T-cell (primary cell): ENCODE measurements around the gene LRRTM4. TPM values are rescaled to one million over a fixed set of nuclear protein-coding genes. Genes with fewer than 3 reads are reported as not detected.

Experiments used
- ATAC-seq, 4 experiments: fragments of 200-7000 bp in 3 of 4; fragments of 150-1000 bp in 1 of 4; cut with Tn5 transposase; replicated peaks in 1 of 4; 1 replicate in 3 of 4; 2 replicates in 1 of 4; pipeline ENCODE4 v1.10.0; 2021; ENCODE audit warnings: moderate library complexity in 3 of 4, mild to moderate bottlenecking in 2 of 4, moderate number of reproducible peaks in 1 of 4
- CTCF ChIA-PET, 2 donors: fragments of 300-600 bp; sonication (Branson Sonifier 250); formaldehyde crosslinking; loops; one replicate each; lab custom pipeline; 2022; ENCODE audit warnings: antibody characterized with exemption in 2 of 2; lab: Charles Lee
- POLR2A ChIA-PET, 2 donors: fragments of 300-600 bp; sonication (Branson Sonifier 250); formaldehyde crosslinking; loops; one replicate each; lab custom pipeline; 2022; ENCODE audit warnings: antibody characterized with exemption in 2 of 2; lab: Charles Lee
- DNase-seq, 35 experiments: peaks; one replicate each; pipeline versions ENCODE4 v3.0.0 to v3.0.0-alpha.2; 2013 to 2023
- H3K27ac ChIP-seq: one replicate; pipeline ENCODE4 v1.5.1; 2013; ENCODE audit warnings: low read length
- H3K27me3 ChIP-seq, 2 experiments: replicated peaks in 1 of 2; 1 replicate in 1 of 2; 2 replicates in 1 of 2; pipeline versions ENCODE4 v1.6.1 to v1.7.0; 2013; ENCODE audit warnings: low read length in 1 of 2, mixed read lengths in 1 of 2; ENCODE audit not compliant: control insufficient read depth in 2 of 2, insufficient read depth in 2 of 2; ENCODE audit errors: extremely low read depth in 1 of 2
- H3K36me3 ChIP-seq, 2 donors: 1 replicate in 1 of 2; 2 replicates in 1 of 2; pipeline versions ENCODE4 v1.6.1 to v1.7.0; 2013; ENCODE audit warnings: low read length in 1 of 2; ENCODE audit not compliant: control insufficient read depth in 2 of 2, insufficient read depth in 1 of 2; ENCODE audit errors: extremely low read depth in 1 of 2
- H3K4me1 ChIP-seq, 2 experiments: 1 replicate in 1 of 2; 2 replicates in 1 of 2; pipeline versions ENCODE4 v1.6.1 to v1.7.0; 2013; ENCODE audit warnings: low read length in 2 of 2, mixed read lengths in 1 of 2; ENCODE audit not compliant: insufficient read depth in 2 of 2, control insufficient read depth in 1 of 2; ENCODE audit errors: extremely low read depth in 1 of 2
- H3K4me3 ChIP-seq, 2 donors: 1 replicate in 1 of 2; 2 replicates in 1 of 2; pipeline versions ENCODE4 v1.5.1 to v1.7.0; 2013; ENCODE audit warnings: mild to moderate bottlenecking in 2 of 2, low read length in 1 of 2, moderate library complexity in 1 of 2; ENCODE audit not compliant: control insufficient read depth in 1 of 2; ENCODE audit errors: extremely low read depth in 1 of 2
- H3K9me3 ChIP-seq: 2 replicates; pipeline ENCODE4 v1.7.0; 2013
- H3K27ac Mint-ChIP-seq, 2 donors: one replicate each; pipeline ENCODE4 v1.8.0; 2020 to 2021; ENCODE audit warnings: mild to moderate bottlenecking in 2 of 2, mixed read lengths in 2 of 2
- H3K27me3 Mint-ChIP-seq, 2 donors: one replicate each; pipeline ENCODE4 v1.8.0; 2021 to 2022; ENCODE audit warnings: mixed read lengths in 2 of 2
- H3K36me3 Mint-ChIP-seq: one replicate; pipeline ENCODE4 v1.8.0; 2021; ENCODE audit warnings: mixed read lengths
- H3K4me1 Mint-ChIP-seq, 3 donors: one replicate each; pipeline ENCODE4 v1.8.0; 2020 to 2022; ENCODE audit warnings: mixed read lengths in 3 of 3, mild to moderate bottlenecking in 1 of 3
- H3K4me3 Mint-ChIP-seq, 3 donors: one replicate each; pipeline ENCODE4 v1.8.0; 2020 to 2022; ENCODE audit warnings: mild to moderate bottlenecking in 3 of 3, mixed read lengths in 3 of 3, moderate library complexity in 3 of 3
- H3K9me3 Mint-ChIP-seq, 3 donors: one replicate each; pipeline ENCODE4 v1.8.0; 2020 to 2022; ENCODE audit warnings: mixed read lengths in 3 of 3
- WGBS: methylation state at CpG from one replicate; pipeline ENCODE4 v1.1.5; 2013; ENCODE audit warnings: missing lambda C conversion rate; ENCODE audit not compliant: insufficient coverage; 5-methylcytosine and 5-hydroxymethylcytosine counted together
- total RNA-seq, 35 experiments: library from RNA in 6 of 35; stranded (reverse) in 6 of 35; fragments of 120-200 nt in 1 of 35; gene quantifications; one replicate each; pipeline versions ENCODE4 v1.2.1 to v1.2.4 and lab custom pipeline; 2013 to 2026

LRRTM4 gene
- total RNA-seq, 5 donors from 2014 or later (not counting 1 experiment from before 2014, with no cell fraction given), result not detected

GRCh38 chr2:77372636-77373035 is 149.5 kb downstream of the LRRTM4 start:
- no peak overlapping the region for H3K27ac Mint-ChIP-seq
- H3K27me3 Mint-ChIP-seq, result no peaks in the 10 kb centered on the region
- CTCF ChIA-PET, result no interaction called here
- no peaks in the 10 kb centered on the region for H3K9me3 ChIP-seq
- H3K4me1 ChIP-seq, result no peaks in the 10 kb centered on the region
- POLR2A ChIA-PET, result no interaction called here
- H3K27ac ChIP-seq, result no peak overlapping the region
- no peak for DNase-seq
- no peaks in the 10 kb centered on the region for H3K27me3 ChIP-seq
- no peaks in the 10 kb centered on the region for H3K36me3 Mint-ChIP-seq
- H3K4me1 Mint-ChIP-seq, result no peaks in the 10 kb centered on the region
- no peak overlapping the region for H3K4me3 ChIP-seq
- no peak overlapping the region for H3K4me3 Mint-ChIP-seq
- peaks cover 14 to 21% (median 17%) of the 10 kb centered on the region in 3 donors for H3K9me3 Mint-ChIP-seq
- no peak for ATAC-seq
- no peaks in the 10 kb centered on the region for H3K36me3 ChIP-seq

DNA sequence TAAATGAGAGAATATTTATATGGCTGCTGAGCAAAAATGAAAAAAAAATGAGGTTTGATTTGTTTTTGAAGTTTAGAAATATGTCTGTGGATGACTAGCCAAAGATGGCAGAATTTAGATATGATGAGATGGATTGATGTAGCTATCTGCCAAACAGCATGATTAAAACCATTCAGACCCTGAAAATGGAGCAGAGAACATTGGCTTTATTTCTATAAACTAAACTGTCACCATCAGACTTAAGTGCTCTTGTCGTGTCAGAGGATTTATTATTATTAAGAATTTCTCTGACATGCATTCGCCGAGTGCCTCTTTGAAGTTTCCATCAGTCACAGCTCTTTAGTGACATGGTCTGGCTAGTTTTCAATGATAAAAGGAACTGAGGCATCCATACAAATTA is 151.7 kb downstream of the LRRTM4 start:
- Histone ChIP-seq H3K4me1 (no peaks in the 10 kb centered on the region), H3K9me3 (no peaks in the 10 kb centered on the region), H3K4me3 (no peak overlapping the region), H3K36me3 (no peaks in the 10 kb centered on the region), H3K27ac (no peak overlapping the region), H3K27me3 (no peaks in the 10 kb centered on the region)
- Mint-ChIP-seq H3K36me3 (no peaks in the 10 kb centered on the region), H3K27ac (no peak overlapping the region), H3K9me3 (peaks cover 16 to 18% (median 16%) of the 10 kb centered on the region in 3 donors), H3K4me1 (no peaks in the 10 kb centered on the region), H3K27me3 (no peaks in the 10 kb centered on the region), H3K4me3 (no peak overlapping the region)
- ChIA-PET CTCF (no interaction called here), POLR2A (no interaction called here)
- no peak for ATAC-seq
- no CpG with 5 or more reads among the region's 3 CpGs for WGBS
- DNase-seq, result no peak

DNA sequence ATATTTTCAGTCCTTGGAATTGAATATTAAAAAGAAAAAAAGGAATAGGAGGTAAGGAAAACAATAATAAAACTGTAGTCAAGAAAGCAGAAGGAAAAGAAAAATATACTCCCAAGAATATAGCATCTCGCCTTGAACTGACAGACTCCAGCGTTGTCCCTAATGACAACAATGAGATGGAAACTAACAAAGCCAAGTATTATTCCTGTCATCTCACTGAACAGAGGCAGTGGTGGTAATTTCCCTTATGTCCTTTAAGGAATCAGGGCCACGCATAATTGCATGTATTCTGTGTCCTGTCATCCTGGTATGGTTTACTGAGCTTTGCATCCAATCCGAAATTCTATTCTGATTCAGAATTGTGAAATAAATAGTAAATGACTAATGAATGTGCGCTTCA is 158.9 kb downstream of the LRRTM4 start:
- CTCF ChIA-PET, result no interaction called here
- no peak overlapping the region for H3K4me3 ChIP-seq
- H3K27me3 ChIP-seq, result no peaks in the 10 kb centered on the region
- no peak for ATAC-seq
- H3K9me3 ChIP-seq, result no peaks in the 10 kb centered on the region
- Mint-ChIP-seq H3K9me3 (peaks cover 20 to 25% (median 21%) of the 10 kb centered on the region in 3 donors), H3K27me3 (no peaks in the 10 kb centered on the region), H3K4me1 (no peaks in the 10 kb centered on the region), H3K36me3 (no peaks in the 10 kb centered on the region), H3K4me3 (no peak overlapping the region), H3K27ac (no peak overlapping the region)
- DNase-seq, result no peak
- 83% methylated on average over 2 of the region's 5 CpGs for WGBS
- POLR2A ChIA-PET, result no interaction called here
- H3K27ac ChIP-seq, result no peak overlapping the region
- H3K36me3 ChIP-seq, result no peaks in the 10 kb centered on the region
- H3K4me1 ChIP-seq, result no peaks in the 10 kb centered on the region

GRCh38 chr2:77348821-77349220 is 173.4 kb downstream of the LRRTM4 start:
- H3K27ac Mint-ChIP-seq, result no peak overlapping the region
- H3K4me1 Mint-ChIP-seq, result no peaks in the 10 kb centered on the region
- Histone ChIP-seq H3K36me3 (no peaks in the 10 kb centered on the region), H3K4me3 (no peak overlapping the region), H3K27ac (no peak overlapping the region), H3K4me1 (no peaks in the 10 kb centered on the region), H3K9me3 (peaks cover 2% of the 10 kb centered on the region), H3K27me3 (no peaks in the 10 kb centered on the region)
- POLR2A ChIA-PET, result no interaction called here
- no peak overlapping the region for H3K4me3 Mint-ChIP-seq
- CTCF ChIA-PET, result no interaction called here
- ATAC-seq (no peak), DNase-seq (no peak)
- no peaks in the 10 kb centered on the region for H3K27me3 Mint-ChIP-seq
- H3K36me3 Mint-ChIP-seq, result no peaks in the 10 kb centered on the region
- peaks cover 9 to 21% (median 10%) of the 10 kb centered on the region in 3 donors for H3K9me3 Mint-ChIP-seq

DNA sequence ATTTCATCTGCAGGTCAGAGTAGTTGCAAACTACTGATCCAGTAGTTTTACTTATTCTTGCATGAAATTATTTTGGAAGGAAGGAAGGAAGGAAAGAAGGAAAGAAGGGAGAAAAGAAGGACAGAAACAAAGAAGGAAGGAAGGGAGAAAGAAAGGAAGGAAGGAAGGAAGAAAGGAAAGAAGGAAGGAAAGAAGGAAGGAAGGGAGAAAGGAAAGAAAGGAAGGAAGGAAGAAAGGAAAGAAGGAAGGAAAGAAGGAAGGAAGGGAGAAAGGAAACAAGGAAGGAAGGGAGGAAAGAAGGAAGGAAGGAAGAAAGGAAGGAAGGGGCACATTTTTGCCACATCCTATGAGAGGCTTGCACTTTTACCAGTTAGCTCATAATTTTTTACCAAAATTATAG is 186.2 kb downstream of the LRRTM4 start:
- Histone ChIP-seq H3K36me3 (no peaks in the 10 kb centered on the region), H3K4me1 (no peaks in the 10 kb centered on the region), H3K27me3 (no peaks in the 10 kb centered on the region), H3K4me3 (no peak overlapping the region), H3K9me3 (peaks cover 3% of the 10 kb centered on the region), H3K27ac (no peak overlapping the region)
- ChIA-PET CTCF (interaction anchor here in 1 of 2 donors (0.7 kb wide), 1 partner anchor 38 kb away, joined by 3 read pairs; no protein-coding TSS in a partner anchor), POLR2A (no interaction called here)
- no peaks in the 10 kb centered on the region for H3K36me3 Mint-ChIP-seq
- no peaks in the 10 kb centered on the region for H3K4me1 Mint-ChIP-seq
- no peak for ATAC-seq
- no peak overlapping the region for H3K4me3 Mint-ChIP-seq
- peaks cover 21 to 30% (median 30%) of the 10 kb centered on the region in 3 donors for H3K9me3 Mint-ChIP-seq
- no peak for DNase-seq
- H3K27ac Mint-ChIP-seq, result no peak overlapping the region
- H3K27me3 Mint-ChIP-seq, result no peaks in the 10 kb centered on the region

GRCh38 chr2:77328134-77328931 is 193.8 kb downstream of the LRRTM4 start:
- CTCF ChIA-PET, result no interaction called here
- Histone ChIP-seq H3K4me3 (no peak overlapping the region), H3K9me3 (no peaks in the 10 kb centered on the region), H3K36me3 (no peaks in the 10 kb centered on the region), H3K27ac (no peak overlapping the region), H3K27me3 (no peaks in the 10 kb centered on the region), H3K4me1 (no peaks in the 10 kb centered on the region)
- no peak overlapping the region for H3K4me3 Mint-ChIP-seq
- peaks cover 12 to 36% (median 30%) of the 10 kb centered on the region in 3 donors for H3K9me3 Mint-ChIP-seq
- no peaks in the 10 kb centered on the region for H3K4me1 Mint-ChIP-seq
- WGBS, result 63% methylated on average over 1 of the region's 5 CpGs
- H3K27ac Mint-ChIP-seq, result no peak overlapping the region
- no peaks in the 10 kb centered on the region for H3K36me3 Mint-ChIP-seq
- no peaks in the 10 kb centered on the region for H3K27me3 Mint-ChIP-seq
- POLR2A ChIA-PET, result interaction anchor here in 1 of 2 donors (0.5 to 0.6 kb wide), 2 partner anchors 11 to 175 kb away, joined by 3 read pairs; no protein-coding TSS in a partner anchor
- no peak for ATAC-seq
- no peak for DNase-seq
